Frontal cortex (tissue), 4 donors: ENCODE results near the gene DCAF4. TPM values are rescaled to one million over a fixed set of nuclear protein-coding genes. Genes with fewer than 3 reads are reported as not detected.

Experiments
- DNase-seq, 2 donors: peaks; one replicate each; pipeline ENCODE4 v3.0.0; 2012; ENCODE audit warnings: low spot score in 2 of 2
- FAIRE-seq: peaks from 2 replicates; lab custom pipeline; 2012; peaks lifted over from hg19 to GRCh38; lab: Jason Lieb, UNC
- total RNA-seq: library from RNA; depleted of rRNA; stranded (reverse); fragments of >200 nt; gene quantifications from one replicate; pipeline ENCODE4 v1.2.3, GENCODE V29; 2014
- donor health status: control.
- donor health status: control.
- donor health status: control.

DCAF4 gene
- total RNA-seq, 1 donor from 2014 or later: 9.4 TPM

GRCh38 chr14:72893636-72894322 lies 32.5 kb upstream of the DCAF4 start, which contains the start of gene DPF3:
Gene DPF3 (minus strand): TSS chr14:72894101. CDS start chr14:72894088, 13 bp downstream.
- DNase-seq: peak; percentile 94 to 95
- FAIRE-seq: peak; percentile 81

GRCh38 chr14:72894323-72894622 lies 32.0 kb upstream of the DCAF4 start:
- FAIRE-seq: no peak

GRCh38 chr14:72894623-72895378 lies 31.5 kb upstream of the DCAF4 start:
- no peak for FAIRE-seq
- DNase-seq: no peak

More at GRCh38 chr14:72894323-72894622, 32.0 kb upstream of the DCAF4 start:
- DNase-seq: no peak

GRCh38 chr14:72898448-72898847 lies 27.8 kb upstream of the DCAF4 start:
- no peak for FAIRE-seq

GRCh38 chr14:72901361-72901760 lies 24.9 kb upstream of the DCAF4 start:
- FAIRE-seq: no peak
- DNase-seq: no peak

More at GRCh38 chr14:72898448-72898847, 27.8 kb upstream of the DCAF4 start:
- no peak for DNase-seq

GRCh38 chr14:72902801-72903530 lies 23.3 kb upstream of the DCAF4 start:
- no peak for FAIRE-seq

GRCh38 chr14:72903716-72904115 lies 22.5 kb upstream of the DCAF4 start:
- DNase-seq (no peak), FAIRE-seq (no peak)

More at GRCh38 chr14:72902801-72903530, 23.3 kb upstream of the DCAF4 start:
- no peak for DNase-seq

- no peak for DNase-seq
- no peak for FAIRE-seq
Measured at GRCh38 chr14:72904218-72904617, 22.0 kb upstream of the DCAF4 start.

GRCh38 chr14:72904840-72905561 lies 21.3 kb upstream of the DCAF4 start:
- DNase-seq (peak in 1 of 2 donors; percentile 44), FAIRE-seq (no peak)

GRCh38 chr14:72906316-72906715 lies 19.9 kb upstream of the DCAF4 start:
- no peak for FAIRE-seq

GRCh38 chr14:72906879-72907278 lies 19.4 kb upstream of the DCAF4 start:
- FAIRE-seq: no peak
- no peak for DNase-seq

More at GRCh38 chr14:72906316-72906715, 19.9 kb upstream of the DCAF4 start:
- no peak for DNase-seq

- FAIRE-seq (no peak), DNase-seq (no peak)
Measured at GRCh38 chr14:72907886-72908285, 18.4 kb upstream of the DCAF4 start.

- FAIRE-seq: no peak
Measured at GRCh38 chr14:72909163-72909562, 17.1 kb upstream of the DCAF4 start.

GRCh38 chr14:72913809-72914208 lies 12.5 kb upstream of the DCAF4 start:
- DNase-seq (no peak), FAIRE-seq (no peak)

More at GRCh38 chr14:72909163-72909562, 17.1 kb upstream of the DCAF4 start:
- no peak for DNase-seq

- no peak for FAIRE-seq
- DNase-seq: no peak
Measured at GRCh38 chr14:72916174-72916573, 10.1 kb upstream of the DCAF4 start.

- FAIRE-seq (no peak), DNase-seq (no peak)
Measured at GRCh38 chr14:72917094-72917802, 9.0 kb upstream of the DCAF4 start.

- DNase-seq: no peak
- no peak for FAIRE-seq
Measured at GRCh38 chr14:72920008-72920407, 6.3 kb upstream of the DCAF4 start.

- FAIRE-seq (no peak), DNase-seq (no peak)
Measured at GRCh38 chr14:72921396-72921795, 4.9 kb upstream of the DCAF4 start.

GRCh38 chr14:72924337-72924736 lies 1.9 kb upstream of the DCAF4 start:
- DNase-seq (no peak), FAIRE-seq (no peak)
